Glutamatergic neuron (in vitro differentiated cells): ENCODE measurements around the gene MRPL39. TPM values are rescaled to one million over a fixed set of nuclear protein-coding genes. Genes with fewer than 3 reads are reported as not detected.

ENCODE experiments used
- DNase-seq: peaks from one replicate; pipeline ENCODE4 v3.0.0; 2022
- H3K27ac Mint-ChIP-seq: one replicate; pipeline ENCODE4 v1.8.0; 2020; ENCODE audit warnings: mild to moderate bottlenecking, mixed read lengths, inconsistent platforms; ENCODE audit not compliant: unreplicated experiment
- H3K27me3 Mint-ChIP-seq: one replicate; pipeline ENCODE4 v1.8.0; 2020; ENCODE audit warnings: mild to moderate bottlenecking, moderate library complexity, mixed read lengths, inconsistent platforms; ENCODE audit not compliant: unreplicated experiment
- H3K36me3 Mint-ChIP-seq: one replicate; pipeline ENCODE4 v1.8.0; 2020; ENCODE audit warnings: mild to moderate bottlenecking, mixed read lengths, inconsistent platforms; ENCODE audit not compliant: unreplicated experiment
- H3K4me1 Mint-ChIP-seq: one replicate; pipeline ENCODE4 v1.8.0; 2020; ENCODE audit warnings: mild to moderate bottlenecking, low read depth, mixed read lengths, inconsistent platforms; ENCODE audit not compliant: unreplicated experiment
- H3K4me3 Mint-ChIP-seq: one replicate; pipeline ENCODE4 v1.8.0; 2020; ENCODE audit warnings: mild to moderate bottlenecking, mixed read lengths, inconsistent platforms; ENCODE audit not compliant: unreplicated experiment
- H3K9me3 Mint-ChIP-seq: one replicate; pipeline ENCODE4 v1.8.0; 2020; ENCODE audit warnings: mild to moderate bottlenecking, moderate library complexity, mixed read lengths, inconsistent platforms; ENCODE audit not compliant: unreplicated experiment
- CTCF ChIP-seq: fragments of 200-600 bp; sonication (generic); IDR thresholded peaks from one replicate; pipeline ENCODE4 v1.5.0; 2021; ENCODE audit not compliant: partially characterized antibody, unreplicated experiment
- total RNA-seq: library from RNA; stranded (reverse); fragmentation: NEBNext Ultra II Directional; extraction: Animal tissue kit (Norgen Biotek cat#: 25700); gene quantifications from one replicate; pipeline ENCODE4 v1.2.1, GENCODE V29; 2021; ENCODE audit not compliant: unreplicated experiment

MRPL39 gene
- total RNA-seq, 1 donor from 2014 or later, result 26.1 TPM

GRCh38 chr21:25638660-25639550 lies 31.6 kb upstream of the MRPL39 start, which contains the start of gene JAM2:
TSS of gene JAM2 (plus strand) at chr21:25639258. CDS start at chr21:25639822, 564 bp downstream.
- peak within 1 kb of the TSS; percentile 82 for H3K4me3 Mint-ChIP-seq
- peak; percentile 73 for DNase-seq
- no peak for TF ChIP-seq CTCF
- peak within 1 kb of the TSS; percentile 2 for H3K27ac Mint-ChIP-seq
- H3K27me3 Mint-ChIP-seq, result peaks cover 5% of the 10 kb centered on the region
- peaks cover 11% of the 10 kb centered on the region for H3K4me1 Mint-ChIP-seq
- no peaks in the 10 kb centered on the region for H3K36me3 Mint-ChIP-seq
- peaks cover 4% of the 10 kb centered on the region for H3K9me3 Mint-ChIP-seq

GRCh38 chr21:25637851-25638659 lies 30.8 kb upstream of the MRPL39 start:
- DNase-seq, result no peak
- H3K27me3 Mint-ChIP-seq, result peaks cover 5% of the 10 kb centered on the region

GRCh38 chr21:25636727-25637126 lies 29.4 kb upstream of the MRPL39 start:
- no peak for TF ChIP-seq CTCF
- H3K27me3 Mint-ChIP-seq, result peaks cover 5% of the 10 kb centered on the region
- peaks cover 11% of the 10 kb centered on the region for H3K4me1 Mint-ChIP-seq
- peaks cover 4% of the 10 kb centered on the region for H3K9me3 Mint-ChIP-seq
- no peak for DNase-seq
- no peak overlapping the region for H3K4me3 Mint-ChIP-seq
- H3K36me3 Mint-ChIP-seq, result no peaks in the 10 kb centered on the region
- no peak overlapping the region for H3K27ac Mint-ChIP-seq

More at GRCh38 chr21:25637851-25638659, 30.8 kb upstream of the MRPL39 start:
- no peaks in the 10 kb centered on the region for H3K36me3 Mint-ChIP-seq
- H3K9me3 Mint-ChIP-seq, result peaks cover 4% of the 10 kb centered on the region
- peak overlapping the region; percentile 76 for H3K4me3 Mint-ChIP-seq
- no peak for TF ChIP-seq CTCF
- H3K4me1 Mint-ChIP-seq, result peaks cover 11% of the 10 kb centered on the region
- H3K27ac Mint-ChIP-seq, result no peak overlapping the region

- H3K4me3 Mint-ChIP-seq, result no peak overlapping the region
- TF ChIP-seq CTCF, result no peak
- no peak overlapping the region for H3K27ac Mint-ChIP-seq
- peaks cover 8% of the 10 kb centered on the region for H3K4me1 Mint-ChIP-seq
- peaks cover 4% of the 10 kb centered on the region for H3K9me3 Mint-ChIP-seq
- no peak for DNase-seq
- no peaks in the 10 kb centered on the region for H3K36me3 Mint-ChIP-seq
- peaks cover 2% of the 10 kb centered on the region for H3K27me3 Mint-ChIP-seq
Observed at GRCh38 chr21:25635310-25635709, 28.0 kb upstream of the MRPL39 start.
